HEK293 (cell line): ENCODE measurements around the gene JCAD.

ENCODE experiments used
- FEZF1 ChIP-seq: fragments of 450-650 bp; formaldehyde crosslinking; IDR thresholded peaks from 2 replicates; pipeline ENCODE4 v1.5.1; 2016; ENCODE audit warnings: missing biosample characterization, missing genetic modification characterization
- GFI1B ChIP-seq: fragments of 450-650 bp; formaldehyde crosslinking; IDR thresholded peaks from 2 replicates; pipeline ENCODE4 v1.5.1; 2016; ENCODE audit warnings: missing biosample characterization, missing genetic modification characterization
- IKZF3 ChIP-seq: fragments of 450-650 bp; IDR thresholded peaks from 2 replicates; pipeline ENCODE4 v1.5.0; 2018; ENCODE audit warnings: missing biosample characterization, mild to moderate bottlenecking, missing genetic modification characterization, moderate library complexity
- KLF8 ChIP-seq: fragments of 450-650 bp; formaldehyde crosslinking; IDR thresholded peaks from 2 replicates; pipeline ENCODE4 v1.5.1; 2016; ENCODE audit warnings: missing biosample characterization, missing genetic modification characterization
- MZF1 ChIP-seq: fragments of 450-650 bp; formaldehyde crosslinking; IDR thresholded peaks from 2 replicates; pipeline ENCODE4 v1.5.1; 2017; ENCODE audit warnings: missing biosample characterization, missing genetic modification characterization, borderline replicate concordance
- OSR2 ChIP-seq: fragments of 450-650 bp; formaldehyde crosslinking; IDR thresholded peaks from 2 replicates; pipeline ENCODE4 v1.5.1; 2016; ENCODE audit warnings: missing biosample characterization, missing genetic modification characterization
- SETDB1 ChIP-seq: IDR thresholded peaks from one replicate; pipeline ENCODE4 v1.6.1; 2017; ENCODE audit warnings: mild to moderate bottlenecking, low read length, moderate library complexity, mixed read lengths; ENCODE audit not compliant: insufficient read length
- SP2 ChIP-seq: fragments of 450-650 bp; formaldehyde crosslinking; IDR thresholded peaks from 2 replicates; pipeline ENCODE4 v1.5.1; 2016; ENCODE audit warnings: missing biosample characterization, missing genetic modification characterization
- YY1 ChIP-seq: fragments of 450-650 bp; formaldehyde crosslinking; IDR thresholded peaks from 2 replicates; pipeline ENCODE4 v1.5.1; 2018; ENCODE audit warnings: missing biosample characterization, missing genetic modification characterization
- ZBTB1 ChIP-seq: fragments of 450-650 bp; formaldehyde crosslinking; IDR thresholded peaks from 2 replicates; pipeline ENCODE4 v1.5.1; 2016; ENCODE audit warnings: missing biosample characterization, missing genetic modification characterization
- ZBTB21 ChIP-seq: fragments of 450-650 bp; formaldehyde crosslinking; IDR thresholded peaks from 2 replicates; pipeline ENCODE4 v1.5.1; 2017; ENCODE audit warnings: missing biosample characterization, missing genetic modification characterization
- ZBTB48 ChIP-seq: fragments of 450-650 bp; formaldehyde crosslinking; IDR thresholded peaks from 2 replicates; pipeline ENCODE4 v1.5.1; 2016; ENCODE audit warnings: missing biosample characterization, missing genetic modification characterization
- ZFP69B ChIP-seq: fragments of 450-650 bp; formaldehyde crosslinking; IDR thresholded peaks from 2 replicates; pipeline ENCODE4 v1.5.1; 2016; ENCODE audit warnings: missing biosample characterization, missing genetic modification characterization
- ZNF140 ChIP-seq: fragments of 450-650 bp; formaldehyde crosslinking; IDR thresholded peaks from 2 replicates; pipeline ENCODE4 v1.5.1; 2016; ENCODE audit warnings: missing biosample characterization, missing genetic modification characterization
- ZNF155 ChIP-seq: fragments of 450-650 bp; formaldehyde crosslinking; IDR thresholded peaks from 2 replicates; pipeline ENCODE4 v1.5.1; 2016; ENCODE audit warnings: missing biosample characterization, missing genetic modification characterization
- ZNF175 ChIP-seq: fragments of 450-650 bp; formaldehyde crosslinking; IDR thresholded peaks from 2 replicates; pipeline ENCODE4 v1.5.1; 2016; ENCODE audit warnings: missing biosample characterization, missing genetic modification characterization
- ZNF292 ChIP-seq: fragments of 450-650 bp; formaldehyde crosslinking; IDR thresholded peaks from 2 replicates; pipeline ENCODE4 v1.5.1; 2016; ENCODE audit warnings: low read depth, missing biosample characterization, missing genetic modification characterization, borderline replicate concordance
- ZNF302 ChIP-seq: fragments of 450-650 bp; formaldehyde crosslinking; IDR thresholded peaks from 2 replicates; pipeline ENCODE4 v1.5.1; 2016; ENCODE audit warnings: missing biosample characterization, missing genetic modification characterization, low read depth
- ZNF350 ChIP-seq: fragments of 450-650 bp; formaldehyde crosslinking; IDR thresholded peaks from 2 replicates; pipeline ENCODE4 v1.5.0; 2017; ENCODE audit warnings: missing biosample characterization, mild to moderate bottlenecking, missing genetic modification characterization
- ZNF548 ChIP-seq: fragments of 450-650 bp; formaldehyde crosslinking; IDR thresholded peaks from 2 replicates; pipeline ENCODE4 v1.5.1; 2016; ENCODE audit warnings: missing biosample characterization, missing genetic modification characterization
- ZNF585B ChIP-seq: fragments of 450-650 bp; formaldehyde crosslinking; IDR thresholded peaks from 2 replicates; pipeline ENCODE4 v1.5.1; 2016; ENCODE audit warnings: missing biosample characterization, missing genetic modification characterization
- ZNF596 ChIP-seq: fragments of 450-650 bp; IDR thresholded peaks from 2 replicates; pipeline ENCODE4 v1.5.0; 2018; ENCODE audit warnings: missing biosample characterization, mild to moderate bottlenecking, missing genetic modification characterization, moderate library complexity
- ZNF660 ChIP-seq: fragments of 450-650 bp; IDR thresholded peaks from 2 replicates; pipeline ENCODE4 v1.5.1; 2018; ENCODE audit warnings: missing biosample characterization, mild to moderate bottlenecking, missing genetic modification characterization
- ZNF670 ChIP-seq: fragments of 450-650 bp; formaldehyde crosslinking; IDR thresholded peaks from 2 replicates; pipeline ENCODE4 v1.5.1; 2016; ENCODE audit warnings: missing biosample characterization, missing genetic modification characterization, low read depth
- ZNF677 ChIP-seq: fragments of 450-650 bp; IDR thresholded peaks from 2 replicates; pipeline ENCODE4 v1.5.0; 2018; ENCODE audit warnings: missing biosample characterization, mild to moderate bottlenecking, missing genetic modification characterization, moderate library complexity
- ZNF701 ChIP-seq: fragments of 450-650 bp; formaldehyde crosslinking; IDR thresholded peaks from 2 replicates; pipeline ENCODE4 v1.5.1; 2016; ENCODE audit warnings: missing biosample characterization, missing genetic modification characterization
- ZSCAN30 ChIP-seq: fragments of 450-650 bp; IDR thresholded peaks from 2 replicates; pipeline ENCODE4 v1.5.1; 2018; ENCODE audit warnings: missing biosample characterization, mild to moderate bottlenecking, missing genetic modification characterization, moderate library complexity
- ZXDB ChIP-seq: fragments of 450-650 bp; formaldehyde crosslinking; IDR thresholded peaks from 2 replicates; pipeline ENCODE4 v1.5.1; 2016; ENCODE audit warnings: missing biosample characterization, missing genetic modification characterization
- TF ChIP-seq, protein P1 (sequence below): fragments of 450-650 bp; formaldehyde crosslinking; IDR thresholded peaks from 2 replicates; pipeline ENCODE4 v1.5.1; 2016; ENCODE audit warnings: missing biosample characterization, missing genetic modification characterization
- TF ChIP-seq, protein P2 (sequence below): fragments of 450-650 bp; formaldehyde crosslinking; IDR thresholded peaks from 2 replicates; pipeline ENCODE4 v1.5.1; 2017; ENCODE audit warnings: missing biosample characterization, missing genetic modification characterization
- TF ChIP-seq, protein P3 (sequence below): fragments of 450-650 bp; formaldehyde crosslinking; IDR thresholded peaks from 2 replicates; pipeline ENCODE4 v1.5.1; 2016; ENCODE audit warnings: missing biosample characterization, missing genetic modification characterization
- TF ChIP-seq, protein P4 (sequence below): fragments of 450-650 bp; formaldehyde crosslinking; IDR thresholded peaks from 2 replicates; pipeline ENCODE4 v1.5.1; 2017; ENCODE audit warnings: missing biosample characterization, missing genetic modification characterization
- TF ChIP-seq, protein P5 (sequence below): fragments of 450-650 bp; formaldehyde crosslinking; IDR thresholded peaks from 2 replicates; pipeline ENCODE4 v1.5.1; 2017; ENCODE audit warnings: missing biosample characterization, missing genetic modification characterization

Gene JCAD

DNA sequence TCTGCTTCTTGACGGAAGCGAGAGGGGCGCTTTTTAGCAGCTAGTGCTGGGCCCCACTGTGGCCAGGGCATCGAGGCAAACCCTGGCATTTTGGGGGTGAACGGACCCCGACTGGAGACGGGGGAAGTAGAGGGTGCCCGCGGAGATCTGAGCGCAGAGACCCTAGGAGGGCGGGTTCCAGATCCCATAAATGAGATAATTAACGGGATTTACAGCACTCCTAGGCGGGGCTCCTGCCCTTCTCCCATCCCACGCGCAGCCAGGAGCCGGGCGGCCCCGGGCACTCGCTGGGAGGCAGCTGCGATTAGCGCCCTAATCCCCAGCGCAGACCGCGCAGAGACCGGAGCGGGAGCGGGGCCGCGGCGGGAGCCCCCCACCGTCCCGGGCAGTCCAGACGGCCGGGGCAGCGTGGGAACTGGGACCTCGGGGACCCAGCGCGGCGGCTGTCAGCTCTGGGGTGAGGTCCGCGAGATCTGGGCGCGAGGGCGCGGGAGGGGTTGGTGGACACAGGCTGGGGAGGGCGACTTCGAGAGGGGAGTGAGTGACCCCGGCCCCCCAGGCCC lies 735 bp downstream of the JCAD start (continued):
- TF ChIP-seq GFI1B (no peak; the same call in 1 of the 2 replicates), ZNF596 (no peak), ZNF548 (tag by site-specific recombination) (no peak), YY1 (tag by site-specific recombination) (no peak), SP2 (tag by site-specific recombination) (no peak), ZXDB (tag by site-specific recombination) (no peak), ZNF175 (tag by site-specific recombination) (no peak), ZBTB1 (tag by site-specific recombination) (no peak), ZNF677 (tag by site-specific recombination) (no peak), ZNF670 (tag by site-specific recombination) (no peak), ZBTB21 (tag by site-specific recombination) (no peak), ZNF140 (tag by site-specific recombination) (no peak), ZBTB48 (no peak), ZNF585B (tag by site-specific recombination) (no peak), ZFP69B (tag by site-specific recombination) (peak; percentile 76; the same call in 1 of the 2 replicates), ZNF155 (tag by site-specific recombination) (no peak), ZNF350 (no peak), KLF8 (tag by site-specific recombination) (no peak), ZNF302 (no peak), IKZF3 (tag by site-specific recombination) (peak; percentile 61; the same call in 1 of the 2 replicates), OSR2 (tag by site-specific recombination) (no peak), ZNF660 (tag by site-specific recombination) (no peak), ZNF701 (tag by site-specific recombination) (no peak), SETDB1 (no peak), FEZF1 (no peak), ZNF292 (tag by site-specific recombination) (no peak), ZSCAN30 (0 out of 2 replicates have a peak, but pooled peaks have one; percentile 5), MZF1 (tag by site-specific recombination) (no peak)
- TF ChIP-seq, protein P1, sequence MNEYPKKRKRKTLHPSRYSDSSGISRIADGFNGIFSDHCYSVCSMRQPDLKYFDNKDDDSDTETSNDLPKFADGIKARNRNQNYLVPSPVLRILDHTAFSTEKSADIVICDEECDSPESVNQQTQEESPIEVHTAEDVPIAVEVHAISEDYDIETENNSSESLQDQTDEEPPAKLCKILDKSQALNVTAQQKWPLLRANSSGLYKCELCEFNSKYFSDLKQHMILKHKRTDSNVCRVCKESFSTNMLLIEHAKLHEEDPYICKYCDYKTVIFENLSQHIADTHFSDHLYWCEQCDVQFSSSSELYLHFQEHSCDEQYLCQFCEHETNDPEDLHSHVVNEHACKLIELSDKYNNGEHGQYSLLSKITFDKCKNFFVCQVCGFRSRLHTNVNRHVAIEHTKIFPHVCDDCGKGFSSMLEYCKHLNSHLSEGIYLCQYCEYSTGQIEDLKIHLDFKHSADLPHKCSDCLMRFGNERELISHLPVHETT (tag by site-specific recombination): no peak
- TF ChIP-seq, protein P2, sequence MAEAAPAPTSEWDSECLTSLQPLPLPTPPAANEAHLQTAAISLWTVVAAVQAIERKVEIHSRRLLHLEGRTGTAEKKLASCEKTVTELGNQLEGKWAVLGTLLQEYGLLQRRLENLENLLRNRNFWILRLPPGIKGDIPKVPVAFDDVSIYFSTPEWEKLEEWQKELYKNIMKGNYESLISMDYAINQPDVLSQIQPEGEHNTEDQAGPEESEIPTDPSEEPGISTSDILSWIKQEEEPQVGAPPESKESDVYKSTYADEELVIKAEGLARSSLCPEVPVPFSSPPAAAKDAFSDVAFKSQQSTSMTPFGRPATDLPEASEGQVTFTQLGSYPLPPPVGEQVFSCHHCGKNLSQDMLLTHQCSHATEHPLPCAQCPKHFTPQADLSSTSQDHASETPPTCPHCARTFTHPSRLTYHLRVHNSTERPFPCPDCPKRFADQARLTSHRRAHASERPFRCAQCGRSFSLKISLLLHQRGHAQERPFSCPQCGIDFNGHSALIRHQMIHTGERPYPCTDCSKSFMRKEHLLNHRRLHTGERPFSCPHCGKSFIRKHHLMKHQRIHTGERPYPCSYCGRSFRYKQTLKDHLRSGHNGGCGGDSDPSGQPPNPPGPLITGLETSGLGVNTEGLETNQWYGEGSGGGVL (tag by site-specific recombination): no peak
- TF ChIP-seq, protein P3, sequence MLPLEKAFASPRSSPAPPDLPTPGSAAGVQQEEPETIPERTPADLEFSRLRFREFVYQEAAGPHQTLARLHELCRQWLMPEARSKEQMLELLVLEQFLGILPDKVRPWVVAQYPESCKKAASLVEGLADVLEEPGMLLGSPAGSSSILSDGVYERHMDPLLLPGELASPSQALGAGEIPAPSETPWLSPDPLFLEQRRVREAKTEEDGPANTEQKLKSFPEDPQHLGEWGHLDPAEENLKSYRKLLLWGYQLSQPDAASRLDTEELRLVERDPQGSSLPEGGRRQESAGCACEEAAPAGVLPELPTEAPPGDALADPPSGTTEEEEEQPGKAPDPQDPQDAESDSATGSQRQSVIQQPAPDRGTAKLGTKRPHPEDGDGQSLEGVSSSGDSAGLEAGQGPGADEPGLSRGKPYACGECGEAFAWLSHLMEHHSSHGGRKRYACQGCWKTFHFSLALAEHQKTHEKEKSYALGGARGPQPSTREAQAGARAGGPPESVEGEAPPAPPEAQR (tag by site-specific recombination): no peak
- TF ChIP-seq, protein P4, sequence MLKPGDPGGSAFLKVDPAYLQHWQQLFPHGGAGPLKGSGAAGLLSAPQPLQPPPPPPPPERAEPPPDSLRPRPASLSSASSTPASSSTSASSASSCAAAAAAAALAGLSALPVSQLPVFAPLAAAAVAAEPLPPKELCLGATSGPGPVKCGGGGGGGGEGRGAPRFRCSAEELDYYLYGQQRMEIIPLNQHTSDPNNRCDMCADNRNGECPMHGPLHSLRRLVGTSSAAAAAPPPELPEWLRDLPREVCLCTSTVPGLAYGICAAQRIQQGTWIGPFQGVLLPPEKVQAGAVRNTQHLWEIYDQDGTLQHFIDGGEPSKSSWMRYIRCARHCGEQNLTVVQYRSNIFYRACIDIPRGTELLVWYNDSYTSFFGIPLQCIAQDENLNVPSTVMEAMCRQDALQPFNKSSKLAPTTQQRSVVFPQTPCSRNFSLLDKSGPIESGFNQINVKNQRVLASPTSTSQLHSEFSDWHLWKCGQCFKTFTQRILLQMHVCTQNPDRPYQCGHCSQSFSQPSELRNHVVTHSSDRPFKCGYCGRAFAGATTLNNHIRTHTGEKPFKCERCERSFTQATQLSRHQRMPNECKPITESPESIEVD (tag by site-specific recombination): no peak
- TF ChIP-seq, protein P5, sequence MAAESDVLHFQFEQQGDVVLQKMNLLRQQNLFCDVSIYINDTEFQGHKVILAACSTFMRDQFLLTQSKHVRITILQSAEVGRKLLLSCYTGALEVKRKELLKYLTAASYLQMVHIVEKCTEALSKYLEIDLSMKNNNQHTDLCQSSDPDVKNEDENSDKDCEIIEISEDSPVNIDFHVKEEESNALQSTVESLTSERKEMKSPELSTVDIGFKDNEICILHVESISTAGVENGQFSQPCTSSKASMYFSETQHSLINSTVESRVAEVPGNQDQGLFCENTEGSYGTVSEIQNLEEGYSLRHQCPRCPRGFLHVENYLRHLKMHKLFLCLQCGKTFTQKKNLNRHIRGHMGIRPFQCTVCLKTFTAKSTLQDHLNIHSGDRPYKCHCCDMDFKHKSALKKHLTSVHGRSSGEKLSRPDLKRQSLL (tag by site-specific recombination): no peak
